Panc1 (cell line): ENCODE measurements around the gene PNMA6E. TPM values are rescaled to one million over a fixed set of nuclear protein-coding genes. Genes with fewer than 3 reads are reported as not detected.
"Not testable (repeated sequence)": the region's sequence is repeated elsewhere in the genome, so short reads cannot be mapped to it uniquely, and the experiment has no call there.

ENCODE experiments used
- ATAC-seq: fragments of 200-7000 bp; cut with Tn5 transposase; 2 replicates; pipeline ENCODE4 v1.9.1; 2020; ENCODE audit warnings: mild to moderate bottlenecking, moderate library complexity
- BruUV-seq: library from RNA; stranded (reverse); fragments of 400-500 nt; replicated peaks from 2 replicates; lab custom pipeline; 2021; lab: Mats Ljungman, UMichigan
- CTCF ChIA-PET: fragments of 300-600 bp; sonication (Branson Sonifier 250); formaldehyde crosslinking; loops from one replicate; lab custom pipeline; 2022; ENCODE audit warnings: antibody characterized with exemption; lab: Charles Lee
- POLR2A ChIA-PET: fragments of 300-600 bp; sonication (Branson Sonifier 250); formaldehyde crosslinking; loops from one replicate; lab custom pipeline; 2022; ENCODE audit warnings: antibody characterized with exemption; lab: Charles Lee
- DNase-seq: peaks from one replicate; pipeline ENCODE4 v3.0.0-alpha.2; 2010; ENCODE audit warnings: low read depth, low spot score
- H3K27ac ChIP-seq: 2 replicates; pipeline ENCODE4 v1.5.1; 2011; ENCODE audit warnings: mild to moderate bottlenecking, low read length, inconsistent platforms
- H3K27me3 ChIP-seq: fragments of 200-500 bp; sonication (Bioruptor generic); 2 replicates; pipeline ENCODE4 v1.6.0; 2014; ENCODE audit warnings: low read length, inconsistent platforms; ENCODE audit not compliant: control insufficient read depth, insufficient read depth
- H3K36me3 ChIP-seq: fragments of 200-500 bp; sonication (Bioruptor generic); 2 replicates; pipeline ENCODE4 v1.5.1; 2014; ENCODE audit warnings: inconsistent platforms, mild to moderate bottlenecking, low read length, moderate library complexity; ENCODE audit not compliant: control insufficient read depth, insufficient read depth
- H3K4me1 ChIP-seq: 2 replicates; pipeline ENCODE4 v1.5.1; 2011; ENCODE audit warnings: inconsistent platforms, mild to moderate bottlenecking, low read length, moderate library complexity; ENCODE audit not compliant: control insufficient read depth, insufficient read depth
- H3K4me3 ChIP-seq, 2 experiments: 2 replicates each; pipeline ENCODE4 v1.5.1; 2011 to 2012; ENCODE audit warnings: low read depth in 2 of 2, low read length in 2 of 2, mild to moderate bottlenecking in 2 of 2, inconsistent platforms in 1 of 2, moderate library complexity in 1 of 2
- H3K9me3 ChIP-seq: fragments of 200-500 bp; sonication (Bioruptor generic); 2 replicates; pipeline ENCODE4 v1.5.1; 2014; ENCODE audit warnings: low read depth, mild to moderate bottlenecking, inconsistent platforms, low read length, moderate library complexity; ENCODE audit not compliant: control insufficient read depth, insufficient read depth
- CTCF ChIP-seq: fragments of 450-650 bp; IDR thresholded peaks from 2 replicates; pipeline ENCODE4 v1.5.1; 2017; ENCODE audit warnings: mild to moderate bottlenecking
- POLR2AphosphoS5 ChIP-seq: IDR thresholded peaks from 2 replicates; pipeline ENCODE4 v1.6.1; 2012; ENCODE audit warnings: mild to moderate bottlenecking, low read depth, low read length, moderate library complexity
- REST ChIP-seq, 2 experiments: IDR thresholded peaks; 2 replicates each; pipeline ENCODE4 v1.6.1; 2011 to 2012; ENCODE audit warnings: low read depth in 2 of 2, control low read depth in 1 of 2, low read length in 1 of 2, mild to moderate bottlenecking in 1 of 2, moderate library complexity in 1 of 2; ENCODE audit not compliant: insufficient read depth in 1 of 2
- SIN3A ChIP-seq: IDR thresholded peaks from 2 replicates; pipeline ENCODE4 v1.6.1; 2012; ENCODE audit warnings: low read depth, mild to moderate bottlenecking, low read length, moderate library complexity, borderline replicate concordance; ENCODE audit not compliant: insufficient read depth
- TCF7L2 ChIP-seq: IDR thresholded peaks from 2 replicates; pipeline ENCODE4 v1.6.1; 2011; ENCODE audit warnings: mild to moderate bottlenecking, low read depth, low read length, inconsistent platforms
- in situ Hi-C: cut with HindIII; loops from 2 replicates; pipeline ENCODE4 v1.10.0; 2016; ENCODE audit warnings: low sequenced_read_pairs, low pct_unique_long_range_greater_than_20kb
- intact Hi-C: fragments of 100-400 bp; cut with micrococcal nuclease; formaldehyde crosslinking; loops from one replicate; pipeline ENCODE4 v1.10.0; 2022; ENCODE audit not compliant: unreplicated experiment
- total RNA-seq: library from RNA; stranded (reverse); gene quantifications from one replicate; pipeline ENCODE4 v1.2.1, GENCODE V29; 2021; ENCODE audit not compliant: unreplicated experiment

PNMA6E gene
- total RNA-seq, 1 experiment from 2014 or later: not detected

GRCh38 chrX:153406011-153406410, 4.9 kb upstream of the PNMA6E start:
- Histone ChIP-seq H3K4me1 (no peaks in the 10 kb centered on the region), H3K36me3 (no peaks in the 10 kb centered on the region), H3K9me3 (no peaks in the 10 kb centered on the region), H3K4me3 (no peak overlapping the region), H3K27me3 (no peaks in the 10 kb centered on the region), H3K27ac (no peak overlapping the region)
- BruUV-seq: no TSS peak
- CTCF ChIA-PET: interaction anchor here (0.5 kb wide), 1 partner anchor 103 kb away, joined by 4 read pairs; no protein-coding TSS in a partner anchor
- ATAC-seq (no peak), DNase-seq (no peak)
- POLR2A ChIA-PET: interaction anchor here (0.5 kb wide), 1 partner anchor 1557 kb away, joined by 11 read pairs; no protein-coding TSS in a partner anchor
- intact Hi-C loops (no loop called here), in situ Hi-C loops (no loop called here)
- no peak for TF ChIP-seq TCF7L2
- TF ChIP-seq SIN3A: no peak
- TF ChIP-seq REST (IDR thresholded peaks at IDR 0.05; ENCODE audit: insufficient read depth in 1 of 2, low read depth in 2 of 2, low read length in 1 of 2): no peak
- TF ChIP-seq CTCF: no peak
- TF ChIP-seq POLR2AphosphoS5: no peak

DNA sequence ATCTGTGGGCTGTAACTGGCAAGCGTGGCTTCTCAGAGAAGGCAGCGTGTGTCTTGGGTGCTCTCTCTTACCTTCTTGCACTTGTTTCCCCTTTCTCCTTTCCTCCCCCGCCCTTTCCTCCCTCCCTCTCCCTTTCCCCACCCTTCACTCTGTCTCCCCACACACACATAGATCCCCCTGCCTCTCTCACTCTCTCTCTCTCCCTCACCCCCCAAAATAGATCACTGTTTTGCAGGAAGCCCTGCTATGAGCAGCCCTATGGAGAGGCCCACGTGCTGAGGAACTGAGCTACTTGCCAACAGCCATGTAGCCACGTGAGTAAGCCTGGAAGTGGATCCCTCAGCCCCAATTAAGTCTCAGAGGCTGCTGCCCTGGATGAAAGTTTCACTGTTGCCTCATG, 4.3 kb upstream of the PNMA6E start:
- Histone ChIP-seq H3K27me3 (no peaks in the 10 kb centered on the region), H3K27ac (no peak overlapping the region), H3K4me1 (no peaks in the 10 kb centered on the region), H3K4me3 (no peak overlapping the region), H3K9me3 (no peaks in the 10 kb centered on the region), H3K36me3 (no peaks in the 10 kb centered on the region)
- BruUV-seq: no TSS peak
- no peak for DNase-seq
- no peak for ATAC-seq
- no peak for TF ChIP-seq REST (IDR thresholded peaks at IDR 0.05; ENCODE audit: insufficient read depth in 1 of 2, low read depth in 2 of 2, low read length in 1 of 2)
- no peak for TF ChIP-seq POLR2AphosphoS5
- TF ChIP-seq TCF7L2: no peak
- no peak for TF ChIP-seq CTCF
- TF ChIP-seq SIN3A: no peak
- intact Hi-C loops (no loop called here), in situ Hi-C loops (no loop called here)
- POLR2A ChIA-PET: no interaction called here
- CTCF ChIA-PET: interaction anchor here (0.6 kb wide), 1 partner anchor 344 kb away, joined by 3 read pairs; no protein-coding TSS in a partner anchor

DNA sequence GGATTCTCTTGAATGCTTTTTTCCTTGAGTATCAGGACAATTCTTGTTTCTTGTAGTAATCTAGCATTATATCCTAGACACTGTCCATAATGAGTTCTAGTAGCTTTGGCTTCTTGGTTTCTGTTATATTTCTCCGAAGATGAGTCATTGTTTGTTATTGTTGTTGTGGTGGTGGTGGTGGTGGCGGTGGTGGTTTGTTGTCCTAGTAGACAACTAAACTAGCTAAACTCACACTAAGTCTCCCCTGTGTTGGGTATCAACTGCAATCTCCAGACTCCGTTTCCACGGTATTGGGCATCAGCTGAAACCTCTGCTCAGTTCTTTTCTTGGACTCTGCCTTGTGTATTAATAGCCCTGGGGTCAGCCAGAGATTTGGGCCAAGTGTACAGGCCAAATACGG, 3.2 kb upstream of the PNMA6E start:
- not testable (repeated sequence) for ATAC-seq

More for the DNA sequence above, 3.2 kb upstream of the PNMA6E start:
- H3K36me3 ChIP-seq, intact Hi-C loops, BruUV-seq, DNase-seq, in situ Hi-C loops, H3K4me3 ChIP-seq, H3K9me3 ChIP-seq, CTCF ChIA-PET, H3K27ac ChIP-seq, H3K4me1 ChIP-seq, H3K27me3 ChIP-seq, POLR2A ChIA-PET: not testable (repeated sequence)
